Measurements from ENCODE around the gene FCRL5.
A peak's percentile ranks its signal among the peaks of the same experiment; 100 is the strongest.

Gene FCRL5

DNA sequence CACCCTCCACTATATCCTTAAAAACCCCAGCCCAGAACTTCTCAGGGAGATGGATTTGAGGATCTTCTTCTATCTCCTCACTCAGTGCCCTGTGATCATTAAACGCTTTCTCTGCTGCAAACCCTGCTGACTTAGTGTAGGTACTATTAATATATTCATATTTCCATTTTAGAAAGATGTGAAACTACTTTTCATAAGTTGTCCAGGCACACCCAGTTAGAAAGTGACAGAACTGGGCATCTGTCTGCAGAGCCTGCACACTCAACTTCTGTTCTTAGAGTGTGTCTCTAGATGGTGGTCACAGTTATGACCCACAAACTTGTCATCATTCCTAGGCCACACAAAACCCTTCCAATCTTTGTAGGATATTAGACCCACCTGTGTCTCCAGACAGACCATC lies 55.0 kb downstream of the FCRL5 start:
- Histone ChIP-seq H3K4me3 (ENCODE audit: low read depth in 1 of 2, low read length in 2 of 2) (no peak overlapping the region), H3K4me1 (ENCODE audit: insufficient read depth, low read length) (0 out of 2 replicates have a peak, but pooled peaks cover 2% of the 10 kb centered on the region), H3K27me3 (ENCODE audit: insufficient read depth, low read length, poor library complexity) (peaks cover 3% of the 10 kb centered on the region), H2AFZ (ENCODE audit: low read depth, low read length) (no peak overlapping the region), H3K27ac (ENCODE audit: low read length) (no peak overlapping the region), H3K9ac (ENCODE audit: low read depth, low read length) (no peak overlapping the region), H3K79me2 (ENCODE audit: insufficient read depth, low read length) (no peaks in the 10 kb centered on the region), H3K4me2 (ENCODE audit: insufficient read depth, low read length) (no peak overlapping the region), H4K20me1 (ENCODE audit: insufficient read depth, low read length) (no peaks in the 10 kb centered on the region), H3K36me3 (ENCODE audit: insufficient read depth, low read length) (no peaks in the 10 kb centered on the region), H3K9me3 (ENCODE audit: insufficient read depth, low read length, severe bottlenecking) (no peaks in the 10 kb centered on the region)
- DNase-seq = no peak
- TF ChIP-seq, protein P1, sequence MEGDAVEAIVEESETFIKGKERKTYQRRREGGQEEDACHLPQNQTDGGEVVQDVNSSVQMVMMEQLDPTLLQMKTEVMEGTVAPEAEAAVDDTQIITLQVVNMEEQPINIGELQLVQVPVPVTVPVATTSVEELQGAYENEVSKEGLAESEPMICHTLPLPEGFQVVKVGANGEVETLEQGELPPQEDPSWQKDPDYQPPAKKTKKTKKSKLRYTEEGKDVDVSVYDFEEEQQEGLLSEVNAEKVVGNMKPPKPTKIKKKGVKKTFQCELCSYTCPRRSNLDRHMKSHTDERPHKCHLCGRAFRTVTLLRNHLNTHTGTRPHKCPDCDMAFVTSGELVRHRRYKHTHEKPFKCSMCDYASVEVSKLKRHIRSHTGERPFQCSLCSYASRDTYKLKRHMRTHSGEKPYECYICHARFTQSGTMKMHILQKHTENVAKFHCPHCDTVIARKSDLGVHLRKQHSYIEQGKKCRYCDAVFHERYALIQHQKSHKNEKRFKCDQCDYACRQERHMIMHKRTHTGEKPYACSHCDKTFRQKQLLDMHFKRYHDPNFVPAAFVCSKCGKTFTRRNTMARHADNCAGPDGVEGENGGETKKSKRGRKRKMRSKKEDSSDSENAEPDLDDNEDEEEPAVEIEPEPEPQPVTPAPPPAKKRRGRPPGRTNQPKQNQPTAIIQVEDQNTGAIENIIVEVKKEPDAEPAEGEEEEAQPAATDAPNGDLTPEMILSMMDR (IDR thresholded peaks at IDR 0.05; ENCODE audit: borderline replicate concordance, extremely low read depth, low read length, poor library complexity, severe bottlenecking) = no peak
- no peak for TF ChIP-seq EZH2 (IDR thresholded peaks at IDR 0.05; ENCODE audit: borderline replicate concordance, low read depth, low read length, severe bottlenecking)
- no peak for ATAC-seq (ENCODE audit: insufficient read depth, low read depth)

DNA sequence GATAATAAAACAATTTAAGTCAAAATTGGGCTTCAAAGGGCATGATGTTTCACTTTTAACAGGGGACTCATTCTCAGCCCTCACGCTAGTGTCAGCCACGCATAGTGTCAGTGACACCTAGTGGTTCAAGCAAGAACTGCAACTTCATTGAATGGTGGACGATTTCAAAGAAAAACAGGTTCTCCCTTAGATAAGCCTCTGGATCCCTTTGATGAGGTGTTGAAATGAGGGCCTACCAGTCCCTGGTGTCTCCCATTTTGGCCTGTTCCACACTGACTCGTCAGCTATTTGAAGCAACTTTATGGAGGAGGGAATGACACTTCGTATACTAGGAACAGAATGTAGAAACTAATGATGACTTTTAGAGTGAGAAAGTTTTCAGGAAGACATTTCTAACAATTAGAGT lies 56.2 kb downstream of the FCRL5 start:
- Histone ChIP-seq H3K79me2 (ENCODE audit: insufficient read depth, low read length) (no peaks in the 10 kb centered on the region), H3K9me3 (ENCODE audit: insufficient read depth, low read length, severe bottlenecking) (no peaks in the 10 kb centered on the region), H3K27me3 (ENCODE audit: insufficient read depth, low read length, poor library complexity) (peaks cover 5% of the 10 kb centered on the region), H3K27ac (ENCODE audit: low read length) (no peak overlapping the region), H3K36me3 (ENCODE audit: insufficient read depth, low read length) (no peaks in the 10 kb centered on the region), H3K4me2 (ENCODE audit: insufficient read depth, low read length) (no peak overlapping the region), H4K20me1 (ENCODE audit: insufficient read depth, low read length) (no peaks in the 10 kb centered on the region), H3K4me3 (ENCODE audit: low read depth in 1 of 2, low read length in 2 of 2) (no peak overlapping the region), H3K4me1 (ENCODE audit: insufficient read depth, low read length) (0 out of 2 replicates have a peak, but pooled peaks cover 2% of the 10 kb centered on the region), H2AFZ (ENCODE audit: low read depth, low read length) (no peak overlapping the region), H3K9ac (ENCODE audit: low read depth, low read length) (no peak overlapping the region)
- DNase-seq (peak; percentile 63), ATAC-seq (ENCODE audit: insufficient read depth, low read depth) (peak; percentile 96)
- no peak for TF ChIP-seq EZH2 (IDR thresholded peaks at IDR 0.05; ENCODE audit: borderline replicate concordance, low read depth, low read length, severe bottlenecking)
- TF ChIP-seq, protein P1 (IDR thresholded peaks at IDR 0.05; ENCODE audit: borderline replicate concordance, extremely low read depth, low read length, poor library complexity, severe bottlenecking) = peak; percentile 86

DNA sequence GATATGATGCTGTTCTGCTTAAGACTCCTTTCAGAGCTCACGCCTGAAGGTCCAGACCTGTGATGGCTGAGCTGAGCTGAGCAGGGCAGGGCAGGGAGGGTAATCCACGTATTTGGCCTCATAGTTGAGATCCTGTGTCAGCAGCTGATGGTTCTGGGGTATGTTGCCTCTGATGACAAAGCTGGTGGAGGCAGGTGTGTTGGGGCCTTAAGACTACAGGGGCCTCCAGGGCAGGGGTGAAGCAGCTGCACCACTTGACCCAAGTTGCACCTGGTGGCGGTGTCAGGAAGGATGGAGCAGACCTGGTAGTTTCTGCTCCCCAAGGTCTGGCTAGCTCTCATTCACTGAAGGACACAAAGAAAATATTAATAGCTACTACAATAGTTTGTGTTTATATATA lies 57.0 kb downstream of the FCRL5 start:
- H3K27ac ChIP-seq (ENCODE audit: low read length) = no peak overlapping the region
- no peak for DNase-seq
- no peak for ATAC-seq (ENCODE audit: insufficient read depth, low read depth)
- H4K20me1 ChIP-seq (ENCODE audit: insufficient read depth, low read length) = no peaks in the 10 kb centered on the region
- no peak overlapping the region for H2AFZ ChIP-seq (ENCODE audit: low read depth, low read length)
- no peak for TF ChIP-seq EZH2 (IDR thresholded peaks at IDR 0.05; ENCODE audit: borderline replicate concordance, low read depth, low read length, severe bottlenecking)
- TF ChIP-seq, protein P1 (IDR thresholded peaks at IDR 0.05; ENCODE audit: borderline replicate concordance, extremely low read depth, low read length, poor library complexity, severe bottlenecking) = no peak
- no peak overlapping the region for H3K9ac ChIP-seq (ENCODE audit: low read depth, low read length)
- no peak overlapping the region for H3K4me2 ChIP-seq (ENCODE audit: insufficient read depth, low read length)
- H3K27me3 ChIP-seq (ENCODE audit: insufficient read depth, low read length, poor library complexity) = peaks cover 5% of the 10 kb centered on the region
- no peaks in the 10 kb centered on the region for H3K79me2 ChIP-seq (ENCODE audit: insufficient read depth, low read length)
- no peaks in the 10 kb centered on the region for H3K36me3 ChIP-seq (ENCODE audit: insufficient read depth, low read length)
- no peak overlapping the region for H3K4me3 ChIP-seq (ENCODE audit: low read depth in 1 of 2, low read length in 2 of 2)
- 0 out of 2 replicates have a peak, but pooled peaks cover 2% of the 10 kb centered on the region for H3K4me1 ChIP-seq (ENCODE audit: insufficient read depth, low read length)
- no peaks in the 10 kb centered on the region for H3K9me3 ChIP-seq (ENCODE audit: insufficient read depth, low read length, severe bottlenecking)

DNA sequence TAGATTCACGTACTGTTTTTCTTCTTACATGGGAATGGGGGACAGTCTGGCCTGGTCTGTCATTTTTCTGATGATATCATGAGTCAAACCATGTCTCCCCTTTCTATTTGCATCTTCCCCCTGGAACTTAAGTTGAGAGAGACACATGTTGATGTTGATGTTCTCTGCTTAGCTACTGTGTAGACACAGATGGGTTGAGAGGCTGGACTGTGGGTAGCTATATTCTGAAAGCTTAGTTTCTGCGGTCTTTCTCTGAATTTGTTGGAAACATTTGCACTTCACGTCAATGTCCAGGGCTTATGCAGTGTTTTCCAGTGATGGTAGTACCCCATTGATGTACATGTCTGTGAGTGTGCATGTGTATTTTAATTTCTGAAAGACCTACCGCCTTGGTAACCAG lies 58.2 kb downstream of the FCRL5 start:
- Histone ChIP-seq H3K9ac (ENCODE audit: low read depth, low read length) (no peak overlapping the region), H3K4me3 (ENCODE audit: low read depth in 1 of 2, low read length in 2 of 2) (no peak overlapping the region), H3K36me3 (ENCODE audit: insufficient read depth, low read length) (no peaks in the 10 kb centered on the region), H2AFZ (ENCODE audit: low read depth, low read length) (no peak overlapping the region), H3K27ac (ENCODE audit: low read length) (no peak overlapping the region), H4K20me1 (ENCODE audit: insufficient read depth, low read length) (no peaks in the 10 kb centered on the region), H3K4me1 (ENCODE audit: insufficient read depth, low read length) (0 out of 2 replicates have a peak, but pooled peaks cover 2% of the 10 kb centered on the region), H3K4me2 (ENCODE audit: insufficient read depth, low read length) (no peak overlapping the region), H3K27me3 (ENCODE audit: insufficient read depth, low read length, poor library complexity) (peaks cover 5% of the 10 kb centered on the region), H3K9me3 (ENCODE audit: insufficient read depth, low read length, severe bottlenecking) (no peaks in the 10 kb centered on the region), H3K79me2 (ENCODE audit: insufficient read depth, low read length) (no peaks in the 10 kb centered on the region)
- ATAC-seq (ENCODE audit: insufficient read depth, low read depth) (no peak), DNase-seq (no peak)
- TF ChIP-seq, protein P1 (IDR thresholded peaks at IDR 0.05; ENCODE audit: borderline replicate concordance, extremely low read depth, low read length, poor library complexity, severe bottlenecking) = no peak
- TF ChIP-seq EZH2 (IDR thresholded peaks at IDR 0.05; ENCODE audit: borderline replicate concordance, low read depth, low read length, severe bottlenecking) = no peak

Data from DND-41 (cell line).